Hepatocyte (in vitro differentiated cells): ENCODE data around the gene GCNT4. TPM values are rescaled to one million over a fixed set of nuclear protein-coding genes. Genes with fewer than 3 reads are reported as not detected.

Experiments used
- DNase-seq: peaks from one replicate; pipeline ENCODE4 v3.0.0-alpha.2; 2016; ENCODE audit warnings: low spot score
- H2AFZ ChIP-seq: fragments of 200-600 bp; sonication (generic); 2 replicates; pipeline ENCODE4 v1.6.0; 2016; ENCODE audit warnings: antibody characterized with exemption, mild to moderate bottlenecking
- H3K27ac ChIP-seq: fragments of 200-600 bp; sonication (generic); 2 replicates; pipeline ENCODE4 v1.5.1; 2016; ENCODE audit warnings: mild to moderate bottlenecking
- H3K27me3 ChIP-seq: fragments of 200-600 bp; sonication (generic); 2 replicates; pipeline ENCODE4 v1.6.1; 2016
- H3K36me3 ChIP-seq: fragments of 200-600 bp; sonication (generic); replicated peaks from 2 replicates; pipeline ENCODE4 v1.5.1; 2016; ENCODE audit warnings: low read depth; ENCODE audit not compliant: insufficient read depth
- H3K4me1 ChIP-seq: fragments of 200-600 bp; sonication (generic); 2 replicates; pipeline ENCODE4 v1.5.1; 2016; ENCODE audit warnings: mild to moderate bottlenecking, moderate library complexity; ENCODE audit not compliant: insufficient read depth
- H3K4me2 ChIP-seq: fragments of 200-600 bp; sonication (generic); 2 replicates; pipeline ENCODE4 v1.6.0; 2016
- H3K4me3 ChIP-seq: fragments of 200-600 bp; sonication (generic); 2 replicates; pipeline ENCODE4 v1.5.1; 2016; ENCODE audit warnings: mild to moderate bottlenecking
- H3K79me2 ChIP-seq: fragments of 200-600 bp; sonication (generic); 2 replicates; pipeline ENCODE4 v1.6.0; 2017; ENCODE audit warnings: mild to moderate bottlenecking
- H3K9me2 ChIP-seq: fragments of 200-600 bp; sonication (generic); replicated peaks from 2 replicates; pipeline ENCODE4 v1.6.0; 2017; ENCODE audit warnings: mild to moderate bottlenecking; ENCODE audit not compliant: insufficient read depth
- H3K9me3 ChIP-seq: fragments of 200-600 bp; sonication (generic); 2 replicates; pipeline ENCODE4 v1.5.1; 2016; ENCODE audit warnings: low read depth, mild to moderate bottlenecking
- H4K20me1 ChIP-seq: fragments of 200-600 bp; sonication (generic); 2 replicates; pipeline ENCODE4 v1.6.0; 2016; ENCODE audit warnings: mild to moderate bottlenecking; ENCODE audit not compliant: insufficient read depth, poor library complexity, severe bottlenecking
- CTCF ChIP-seq: fragments of 200-600 bp; sonication (generic); IDR thresholded peaks from 2 replicates; pipeline ENCODE4 v1.5.1; 2016; ENCODE audit warnings: antibody characterized with exemption, mild to moderate bottlenecking; ENCODE audit not compliant: poor library complexity
- EZH2 ChIP-seq: fragments of 200-600 bp; sonication (generic); IDR thresholded peaks from 2 replicates; pipeline ENCODE4 v1.6.1; 2016; ENCODE audit warnings: antibody characterized with exemption, mild to moderate bottlenecking, borderline replicate concordance
- EZH2phosphoT487 ChIP-seq: fragments of 200-600 bp; sonication (generic); IDR thresholded peaks from one replicate; pipeline ENCODE4 v1.6.1; 2018; ENCODE audit warnings: antibody characterized with exemption, mild to moderate bottlenecking, low read depth, moderate library complexity; ENCODE audit not compliant: unreplicated experiment, severe bottlenecking
- WGBS: methylation state at CpG from one replicate; pipeline ENCODE4 v1.1.6; 2016; ENCODE audit warnings: low lambda C conversion rate; ENCODE audit errors: missing lambda C conversion rate; 5-methylcytosine and 5-hydroxymethylcytosine counted together
- polyA plus RNA-seq: library from polyadenylated mRNA; unstranded; fragments of >200 nt; fragmentation: Nextera tagmentation; extraction: Ambion mirVana; gene quantifications from 2 replicates; pipeline ENCODE4 v1.2.1, GENCODE V29; 2016
- total RNA-seq: library from RNA; depleted of rRNA; stranded (reverse); fragments of >200 nt; gene quantifications from 2 replicates; pipeline ENCODE4 v1.2.3, GENCODE V29; 2014

GCNT4 gene
- total and polyA plus RNA-seq, 2 experiments from 2014 or later, result 1.5 to 8.3 TPM

- Histone ChIP-seq H3K9me2 (no peaks in the 10 kb centered on the region), H4K20me1 (no peaks in the 10 kb centered on the region), H3K27ac (no peak overlapping the region), H3K36me3 (no peaks in the 10 kb centered on the region), H3K9me3 (no peaks in the 10 kb centered on the region), H3K4me2 (no peak overlapping the region), H3K79me2 (peaks cover 42% of the 10 kb centered on the region), H3K27me3 (no peaks in the 10 kb centered on the region), H2AFZ (no peak overlapping the region), H3K4me1 (peaks cover 27% of the 10 kb centered on the region), H3K4me3 (no peak overlapping the region)
- TF ChIP-seq CTCF (peak; percentile 55), EZH2phosphoT487 (no peak)
- 72% methylated on average over 11 of the region's 11 CpGs for WGBS
- DNase-seq, result peak; percentile 70
Measured at GRCh38 chr5:75049456-75050351, 2.7 kb downstream of the GCNT4 start.

- TF ChIP-seq CTCF (no peak), EZH2phosphoT487 (no peak), EZH2 (no peak)
- H2AFZ ChIP-seq, result no peak overlapping the region
- H3K27ac ChIP-seq, result no peak overlapping the region
- no peaks in the 10 kb centered on the region for H3K27me3 ChIP-seq
- H3K9me3 ChIP-seq, result no peaks in the 10 kb centered on the region
- no peaks in the 10 kb centered on the region for H3K9me2 ChIP-seq
- no peaks in the 10 kb centered on the region for H4K20me1 ChIP-seq
- no peak overlapping the region for H3K4me2 ChIP-seq
- peaks cover 42% of the 10 kb centered on the region for H3K79me2 ChIP-seq
- 85% methylated on average over 7 of the region's 7 CpGs for WGBS
- no peak for DNase-seq
- H3K36me3 ChIP-seq, result no peaks in the 10 kb centered on the region
- H3K4me1 ChIP-seq, result peaks cover 27% of the 10 kb centered on the region
- no peak overlapping the region for H3K4me3 ChIP-seq
Measured at GRCh38 chr5:75048457-75048953, 3.9 kb downstream of the GCNT4 start.

GRCh38 chr5:75047356-75047755 lies 5.0 kb downstream of the GCNT4 start:
- Histone ChIP-seq H3K27ac (no peak overlapping the region), H3K4me2 (no peak overlapping the region)
- TF ChIP-seq CTCF (no peak), EZH2phosphoT487 (no peak), EZH2 (no peak)

More at GRCh38 chr5:75047356-75047755, 5.0 kb downstream of the GCNT4 start:
- H3K36me3 ChIP-seq, result no peaks in the 10 kb centered on the region
- peaks cover 27% of the 10 kb centered on the region for H3K4me1 ChIP-seq
- no peaks in the 10 kb centered on the region for H3K27me3 ChIP-seq
- H3K9me3 ChIP-seq, result no peaks in the 10 kb centered on the region
- peaks cover 42% of the 10 kb centered on the region for H3K79me2 ChIP-seq
- DNase-seq, result no peak
- no peak overlapping the region for H3K4me3 ChIP-seq
- H3K9me2 ChIP-seq, result no peaks in the 10 kb centered on the region
- no peaks in the 10 kb centered on the region for H4K20me1 ChIP-seq
- no peak overlapping the region for H2AFZ ChIP-seq
